Measurements from ENCODE around the gene RALGPS2. TPM values are rescaled to one million over a fixed set of nuclear protein-coding genes. Genes with fewer than 3 reads are reported as not detected.

Gene RALGPS2
- total and polyA plus RNA-seq, 9 of the 15 experiments (the other 6 are each of a cell fraction or from before 2014, with no cell fraction given): 0.28 to 6.5 (median 2.6) TPM

DNA sequence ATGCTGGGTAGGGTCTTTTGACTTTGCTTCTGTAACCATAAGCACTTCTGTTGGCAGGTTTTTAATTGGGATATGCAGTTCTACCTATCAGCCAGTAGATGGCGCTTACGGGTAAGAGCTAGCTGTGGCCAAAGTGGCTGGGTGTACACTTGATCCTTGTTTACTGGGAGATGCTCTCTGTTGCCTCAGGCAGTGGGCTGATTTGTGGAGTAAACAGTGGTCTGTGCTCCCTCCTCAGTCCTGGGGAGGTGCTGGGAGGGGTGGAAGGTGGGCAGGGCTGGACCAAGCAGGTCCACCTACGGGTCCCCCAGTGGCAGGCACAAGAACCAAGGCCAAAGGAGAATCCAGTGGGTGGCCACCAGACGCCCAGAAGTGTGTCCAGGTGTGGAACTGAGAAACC, 43.4 kb downstream of the RALGPS2 start:
- H3K79me2 ChIP-seq (ENCODE audit: control insufficient read depth, insufficient read depth, low read length): no peaks in the 10 kb centered on the region
- in situ Hi-C loops (cut with MboI): loop anchor here (5.0 to 10.0 kb wide), 2 partner anchors 239 to 606 kb away; no protein-coding TSS in a partner anchor
- 3% methylated on average over 4 of the region's 4 CpGs for WGBS (ENCODE audit: insufficient coverage, low coverage, missing lambda C conversion rate)
- H4K20me1 ChIP-seq (replicated peaks; ENCODE audit: control insufficient read depth, insufficient read depth, low read length): no peaks in the 10 kb centered on the region
- H3K4me1 ChIP-seq (replicated peaks in 1 of 2; ENCODE audit: control insufficient read depth in 2 of 2, insufficient read depth in 2 of 2, low read length in 2 of 2): no peaks in the 10 kb centered on the region
- no peak overlapping the region for H2AFZ ChIP-seq (ENCODE audit: low read depth, low read length)
- H3K27ac ChIP-seq (ENCODE audit: extremely low read depth, low read depth, low read length): no peak overlapping the region
- FAIRE-seq (peak; percentile 90), ATAC-seq (peak; percentile 88), DNase-seq (ENCODE audit: extremely low read depth in 1 of 4, low spot score in 3 of 4) (peak; percentile 58 to 64 (median 62))
- no peaks in the 10 kb centered on the region for H3K9me1 ChIP-seq (ENCODE audit: control insufficient read depth, insufficient read depth, low read length)
- no peaks in the 10 kb centered on the region for H3K9me3 ChIP-seq (replicated peaks; ENCODE audit: control insufficient read depth, insufficient read depth, low read depth, low read length)
- no peak overlapping the region for H3K4me3 ChIP-seq
- no peaks in the 10 kb centered on the region for H3K36me3 ChIP-seq (ENCODE audit: control insufficient read depth, insufficient read depth, low read length)
- ChIA-PET CTCF (ENCODE audit: low intra/inter-chr PET ratio) (interaction anchor here (0.9 to 1.0 kb wide), 2 partner anchors 232 to 234 kb away, joined by 4 read pairs; no protein-coding TSS in a partner anchor), POLR2A (interaction anchor here (0.6 to 1.1 kb wide), 4 partner anchors 42 to 321 kb away, joined by 3 to 4 read pairs (median 4); partner anchors contain the start of gene RALGPS2)
- H3K9ac ChIP-seq (ENCODE audit: insufficient read depth in 1 of 2, low read depth in 2 of 2, low read length in 2 of 2): no peak overlapping the region
- no peak overlapping the region for H3K4me2 ChIP-seq (ENCODE audit: insufficient read depth, low read length)
- intact Hi-C loops (cut with micrococcal nuclease): loop anchor here (1.0 to 5.0 kb wide), 3 partner anchors 234 to 1044 kb away; no protein-coding TSS in a partner anchor
- H3K27me3 ChIP-seq (ENCODE audit: control insufficient read depth in 2 of 2, insufficient read depth in 2 of 2, low read length in 2 of 2): no peaks in the 10 kb centered on the region
- no TSS peak for BruUV-seq (replicated peaks)
- TF ChIP-seq RAD21 (CRISPR knock-in tag; conservative IDR thresholded peaks at IDR 0.05 in 1 of 2, IDR thresholded peaks at IDR 0.05 in 1 of 2) (peak; percentile 74 to 81), POLR2AphosphoS2 (IDR thresholded peaks at IDR 0.05; ENCODE audit: low read length) (no peak), TBP (optimal IDR thresholded peaks at IDR 0.05; ENCODE audit: low read depth, low read length) (no peak), MTF1 (CRISPR knock-in tag; IDR thresholded peaks at IDR 0.05; ENCODE audit: borderline replicate concordance) (no peak), RB1 (IDR thresholded peaks at IDR 0.05; ENCODE audit: low read depth) (0 out of 2 replicates have a peak, but pooled peaks have one; percentile 25), ZNF121 (CRISPR knock-in tag; conservative IDR thresholded peaks at IDR 0.05) (no peak), FOXK2 (conservative IDR thresholded peaks at IDR 0.05 in 1 of 2, IDR thresholded peaks at IDR 0.05 in 1 of 2; ENCODE audit: low read depth in 2 of 2) (peak; percentile 51 to 74; a peak in 3 of 4 replicates), ZNF354B (CRISPR knock-in tag; IDR thresholded peaks at IDR 0.05) (no peak), NFXL1 (CRISPR knock-in tag; IDR thresholded peaks at IDR 0.05) (no peak), KDM5B (IDR thresholded peaks at IDR 0.05; ENCODE audit: insufficient replicate concordance, low read depth, low read length) (no peak), ZNF274 (IDR thresholded peaks at IDR 0.05; ENCODE audit: borderline replicate concordance, low read depth, low read length) (no peak)
- TF ChIP-seq, protein P1, sequence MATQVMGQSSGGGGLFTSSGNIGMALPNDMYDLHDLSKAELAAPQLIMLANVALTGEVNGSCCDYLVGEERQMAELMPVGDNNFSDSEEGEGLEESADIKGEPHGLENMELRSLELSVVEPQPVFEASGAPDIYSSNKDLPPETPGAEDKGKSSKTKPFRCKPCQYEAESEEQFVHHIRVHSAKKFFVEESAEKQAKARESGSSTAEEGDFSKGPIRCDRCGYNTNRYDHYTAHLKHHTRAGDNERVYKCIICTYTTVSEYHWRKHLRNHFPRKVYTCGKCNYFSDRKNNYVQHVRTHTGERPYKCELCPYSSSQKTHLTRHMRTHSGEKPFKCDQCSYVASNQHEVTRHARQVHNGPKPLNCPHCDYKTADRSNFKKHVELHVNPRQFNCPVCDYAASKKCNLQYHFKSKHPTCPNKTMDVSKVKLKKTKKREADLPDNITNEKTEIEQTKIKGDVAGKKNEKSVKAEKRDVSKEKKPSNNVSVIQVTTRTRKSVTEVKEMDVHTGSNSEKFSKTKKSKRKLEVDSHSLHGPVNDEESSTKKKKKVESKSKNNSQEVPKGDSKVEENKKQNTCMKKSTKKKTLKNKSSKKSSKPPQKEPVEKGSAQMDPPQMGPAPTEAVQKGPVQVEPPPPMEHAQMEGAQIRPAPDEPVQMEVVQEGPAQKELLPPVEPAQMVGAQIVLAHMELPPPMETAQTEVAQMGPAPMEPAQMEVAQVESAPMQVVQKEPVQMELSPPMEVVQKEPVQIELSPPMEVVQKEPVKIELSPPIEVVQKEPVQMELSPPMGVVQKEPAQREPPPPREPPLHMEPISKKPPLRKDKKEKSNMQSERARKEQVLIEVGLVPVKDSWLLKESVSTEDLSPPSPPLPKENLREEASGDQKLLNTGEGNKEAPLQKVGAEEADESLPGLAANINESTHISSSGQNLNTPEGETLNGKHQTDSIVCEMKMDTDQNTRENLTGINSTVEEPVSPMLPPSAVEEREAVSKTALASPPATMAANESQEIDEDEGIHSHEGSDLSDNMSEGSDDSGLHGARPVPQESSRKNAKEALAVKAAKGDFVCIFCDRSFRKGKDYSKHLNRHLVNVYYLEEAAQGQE (IDR thresholded peaks at IDR 0.05; ENCODE audit: borderline replicate concordance): peak; percentile 52; the same call in 1 of the 2 replicates
- TF ChIP-seq, protein P1 (CRISPR knock-in tag; IDR thresholded peaks at IDR 0.05; ENCODE audit: low read depth): no peak
- TF ChIP-seq, protein P2, sequence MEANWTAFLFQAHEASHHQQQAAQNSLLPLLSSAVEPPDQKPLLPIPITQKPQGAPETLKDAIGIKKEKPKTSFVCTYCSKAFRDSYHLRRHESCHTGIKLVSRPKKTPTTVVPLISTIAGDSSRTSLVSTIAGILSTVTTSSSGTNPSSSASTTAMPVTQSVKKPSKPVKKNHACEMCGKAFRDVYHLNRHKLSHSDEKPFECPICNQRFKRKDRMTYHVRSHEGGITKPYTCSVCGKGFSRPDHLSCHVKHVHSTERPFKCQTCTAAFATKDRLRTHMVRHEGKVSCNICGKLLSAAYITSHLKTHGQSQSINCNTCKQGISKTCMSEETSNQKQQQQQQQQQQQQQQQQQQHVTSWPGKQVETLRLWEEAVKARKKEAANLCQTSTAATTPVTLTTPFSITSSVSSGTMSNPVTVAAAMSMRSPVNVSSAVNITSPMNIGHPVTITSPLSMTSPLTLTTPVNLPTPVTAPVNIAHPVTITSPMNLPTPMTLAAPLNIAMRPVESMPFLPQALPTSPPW (CRISPR knock-in tag; IDR thresholded peaks at IDR 0.05): no peak
